ENCODE results near the gene IER2. TPM values are rescaled to one million over a fixed set of nuclear protein-coding genes. Genes with fewer than 3 reads are reported as not detected.

Gene IER2
- total and polyA plus RNA-seq, 9 of the 15 experiments (the other 6 are each of a cell fraction or from before 2014, with no cell fraction given): 4.5 to 205 (median 23.7) TPM

DNA sequence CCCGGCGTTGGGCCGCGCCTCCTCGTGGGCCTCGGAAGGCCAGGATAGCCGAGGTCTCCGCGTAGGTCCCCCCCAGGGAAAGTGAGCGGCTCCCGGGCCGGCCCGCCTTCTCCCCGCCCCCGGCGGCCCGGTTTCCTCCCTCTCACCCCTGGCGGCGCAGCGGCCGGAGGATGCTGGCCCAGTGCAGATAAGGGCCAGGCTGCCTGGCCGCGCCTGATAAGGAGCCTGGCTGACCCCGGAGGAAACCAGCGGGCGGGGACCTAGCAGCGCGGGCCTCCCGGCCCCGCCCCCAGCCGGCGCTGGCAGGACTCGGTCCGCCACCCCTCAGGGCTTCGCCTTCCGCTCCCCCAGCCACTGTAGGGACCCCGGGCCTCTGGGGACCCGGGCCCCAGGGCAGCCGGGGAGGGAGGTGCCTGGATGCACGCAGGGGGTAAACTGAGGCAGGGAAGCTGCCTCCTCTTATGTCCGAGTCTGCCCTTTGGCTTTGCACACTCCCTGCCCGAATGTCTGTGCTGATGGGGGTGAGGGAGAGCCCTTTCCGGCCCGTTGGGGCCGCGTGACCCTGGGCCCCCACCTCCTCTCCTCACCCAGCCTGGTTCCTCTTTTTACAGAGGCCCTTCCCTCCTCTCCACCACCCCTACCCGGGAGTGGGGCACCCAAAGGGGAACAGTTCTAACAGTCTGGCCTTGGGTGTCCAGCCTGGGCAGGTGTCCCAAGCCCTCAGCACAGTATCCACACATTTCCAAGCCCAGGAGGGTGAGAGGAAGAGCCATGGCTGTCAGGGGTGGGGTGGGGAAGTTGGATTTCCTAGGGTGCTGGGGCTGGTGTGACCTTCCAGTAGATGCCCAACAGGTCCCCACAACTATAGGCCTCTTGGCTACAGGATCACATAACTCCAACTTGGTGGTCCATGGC, 47.3 kb upstream of the IER2 start, which contains the start of gene LYL1 (continued):
- TF ChIP-seq, protein P1, sequence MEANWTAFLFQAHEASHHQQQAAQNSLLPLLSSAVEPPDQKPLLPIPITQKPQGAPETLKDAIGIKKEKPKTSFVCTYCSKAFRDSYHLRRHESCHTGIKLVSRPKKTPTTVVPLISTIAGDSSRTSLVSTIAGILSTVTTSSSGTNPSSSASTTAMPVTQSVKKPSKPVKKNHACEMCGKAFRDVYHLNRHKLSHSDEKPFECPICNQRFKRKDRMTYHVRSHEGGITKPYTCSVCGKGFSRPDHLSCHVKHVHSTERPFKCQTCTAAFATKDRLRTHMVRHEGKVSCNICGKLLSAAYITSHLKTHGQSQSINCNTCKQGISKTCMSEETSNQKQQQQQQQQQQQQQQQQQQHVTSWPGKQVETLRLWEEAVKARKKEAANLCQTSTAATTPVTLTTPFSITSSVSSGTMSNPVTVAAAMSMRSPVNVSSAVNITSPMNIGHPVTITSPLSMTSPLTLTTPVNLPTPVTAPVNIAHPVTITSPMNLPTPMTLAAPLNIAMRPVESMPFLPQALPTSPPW (CRISPR knock-in tag; IDR thresholded peaks at IDR 0.05): peak; percentile 97
- TF ChIP-seq, protein P2, sequence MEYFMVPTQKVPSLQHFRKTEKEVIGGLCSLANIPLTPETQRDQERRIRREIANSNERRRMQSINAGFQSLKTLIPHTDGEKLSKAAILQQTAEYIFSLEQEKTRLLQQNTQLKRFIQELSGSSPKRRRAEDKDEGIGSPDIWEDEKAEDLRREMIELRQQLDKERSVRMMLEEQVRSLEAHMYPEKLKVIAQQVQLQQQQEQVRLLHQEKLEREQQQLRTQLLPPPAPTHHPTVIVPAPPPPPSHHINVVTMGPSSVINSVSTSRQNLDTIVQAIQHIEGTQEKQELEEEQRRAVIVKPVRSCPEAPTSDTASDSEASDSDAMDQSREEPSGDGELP (CRISPR knock-in tag; IDR thresholded peaks at IDR 0.05; ENCODE audit: borderline replicate concordance): peak; percentile 96
- TF ChIP-seq RFX1 (IDR thresholded peaks at IDR 0.05) (no peak), SMAD1 (IDR thresholded peaks at IDR 0.05; ENCODE audit: low read depth, low read length, partially characterized antibody) (peak; percentile 93), PYGO2 (tag; IDR thresholded peaks at IDR 0.05) (0 out of 2 replicates have a peak, but pooled peaks have one; percentile 25), SMARCE1 (IDR thresholded peaks at IDR 0.05) (peak; percentile 96), NRF1 (conservative IDR thresholded peaks at IDR 0.05 in 1 of 2, IDR thresholded peaks at IDR 0.05 in 1 of 2) (peak; percentile 78 to 81), CBFA2T2 (conservative IDR thresholded peaks at IDR 0.05) (peak; percentile 98), CTBP1 (IDR thresholded peaks at IDR 0.05; ENCODE audit: borderline replicate concordance) (peak; percentile 86; the same call in 1 of the 2 replicates), CHD2 (IDR thresholded peaks at IDR 0.05; ENCODE audit: low read depth, low read length) (no peak; the same call in 1 of the 2 replicates), CBX5 (IDR thresholded peaks at IDR 0.05; ENCODE audit: borderline replicate concordance, low read depth) (0 out of 2 replicates have a peak, but pooled peaks have one; percentile 14), DIDO1 (tag; IDR thresholded peaks at IDR 0.05; ENCODE audit: low read depth) (no peak), L3MBTL2 (IDR thresholded peaks at IDR 0.05) (peak; percentile 79), SMAD3 (CRISPR knock-in tag; conservative IDR thresholded peaks at IDR 0.05) (peak; percentile 84; the same call in 1 of the 2 replicates), LCOR (CRISPR knock-in tag; IDR thresholded peaks at IDR 0.05) (0 out of 2 replicates have a peak, but pooled peaks have one; percentile 15), NCOA6 (IDR thresholded peaks at IDR 0.05) (peak; percentile 43; the same call in 1 of the 2 replicates), PTRF (tag; IDR thresholded peaks at IDR 0.05) (no peak), NCOA2 (IDR thresholded peaks at IDR 0.05; ENCODE audit: partially characterized antibody in 2 of 2) (no peak)
- TF ChIP-seq, protein P3, sequence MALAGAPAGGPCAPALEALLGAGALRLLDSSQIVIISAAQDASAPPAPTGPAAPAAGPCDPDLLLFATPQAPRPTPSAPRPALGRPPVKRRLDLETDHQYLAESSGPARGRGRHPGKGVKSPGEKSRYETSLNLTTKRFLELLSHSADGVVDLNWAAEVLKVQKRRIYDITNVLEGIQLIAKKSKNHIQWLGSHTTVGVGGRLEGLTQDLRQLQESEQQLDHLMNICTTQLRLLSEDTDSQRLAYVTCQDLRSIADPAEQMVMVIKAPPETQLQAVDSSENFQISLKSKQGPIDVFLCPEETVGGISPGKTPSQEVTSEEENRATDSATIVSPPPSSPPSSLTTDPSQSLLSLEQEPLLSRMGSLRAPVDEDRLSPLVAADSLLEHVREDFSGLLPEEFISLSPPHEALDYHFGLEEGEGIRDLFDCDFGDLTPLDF (CRISPR knock-in tag; IDR thresholded peaks at IDR 0.05): 0 out of 2 replicates have a peak, but pooled peaks have one; percentile 60
- TF ChIP-seq, protein P4, sequence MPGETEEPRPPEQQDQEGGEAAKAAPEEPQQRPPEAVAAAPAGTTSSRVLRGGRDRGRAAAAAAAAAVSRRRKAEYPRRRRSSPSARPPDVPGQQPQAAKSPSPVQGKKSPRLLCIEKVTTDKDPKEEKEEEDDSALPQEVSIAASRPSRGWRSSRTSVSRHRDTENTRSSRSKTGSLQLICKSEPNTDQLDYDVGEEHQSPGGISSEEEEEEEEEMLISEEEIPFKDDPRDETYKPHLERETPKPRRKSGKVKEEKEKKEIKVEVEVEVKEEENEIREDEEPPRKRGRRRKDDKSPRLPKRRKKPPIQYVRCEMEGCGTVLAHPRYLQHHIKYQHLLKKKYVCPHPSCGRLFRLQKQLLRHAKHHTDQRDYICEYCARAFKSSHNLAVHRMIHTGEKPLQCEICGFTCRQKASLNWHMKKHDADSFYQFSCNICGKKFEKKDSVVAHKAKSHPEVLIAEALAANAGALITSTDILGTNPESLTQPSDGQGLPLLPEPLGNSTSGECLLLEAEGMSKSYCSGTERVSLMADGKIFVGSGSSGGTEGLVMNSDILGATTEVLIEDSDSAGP (CRISPR knock-in tag; IDR thresholded peaks at IDR 0.05): no peak
